Measurements from ENCODE around the gene RPL41. TPM values are rescaled to one million over a fixed set of nuclear protein-coding genes. Genes with fewer than 3 reads are reported as not detected.

The RPL41 gene
- total RNA-seq, 1 experiment from 2014 or later, result 3,051 TPM

DNA sequence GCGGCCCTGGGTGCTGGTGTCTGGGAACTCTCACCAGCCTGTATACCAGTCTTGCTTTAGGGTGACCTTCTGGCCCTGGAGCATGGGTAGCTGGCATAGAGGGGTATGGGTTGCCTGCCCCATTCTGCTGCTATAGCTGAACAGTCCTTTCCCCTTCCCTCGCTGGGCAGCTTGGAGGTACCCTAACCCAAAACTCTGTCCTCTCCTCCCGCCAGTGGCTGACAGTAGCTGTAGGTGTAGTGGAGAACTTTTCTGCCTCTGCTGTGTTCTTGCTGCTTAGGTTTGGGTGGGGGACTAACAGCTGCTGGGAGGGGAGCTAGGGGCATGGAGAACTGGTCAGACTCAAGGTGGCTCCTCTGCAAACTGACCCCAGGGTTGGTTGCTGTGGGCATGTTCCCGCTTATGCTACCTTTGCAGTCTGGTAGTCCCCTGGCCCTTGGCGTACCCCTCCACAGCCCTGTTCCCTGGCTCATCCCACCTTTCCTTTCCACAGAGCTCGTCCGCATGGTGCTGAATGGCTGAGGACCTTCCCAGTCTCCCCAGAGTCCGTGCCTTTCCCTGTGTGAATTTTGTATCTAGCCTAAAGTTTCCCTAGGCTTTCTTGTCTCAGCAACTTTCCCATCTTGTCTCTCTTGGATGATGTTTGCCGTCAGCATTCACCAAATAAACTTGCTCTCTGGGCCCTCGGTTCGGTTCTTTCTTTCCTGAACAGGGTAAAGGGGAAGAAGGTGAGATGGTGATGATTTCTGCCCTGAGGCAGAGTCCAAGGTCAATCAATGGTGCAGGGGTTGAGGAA, 44.7 kb downstream of the RPL41 start:
- Mint-ChIP-seq H3K4me1 (ENCODE audit: low read depth, unreplicated experiment) (peaks cover 20% of the 10 kb centered on the region), H3K27ac (ENCODE audit: unreplicated experiment) (peak overlapping the region; percentile 88), H3K4me3 (ENCODE audit: unreplicated experiment) (peak overlapping the region; percentile 79), H3K36me3 (ENCODE audit: insufficient read depth, unreplicated experiment) (peaks cover 92% of the 10 kb centered on the region), H3K9me3 (ENCODE audit: unreplicated experiment) (no peaks in the 10 kb centered on the region), H3K27me3 (ENCODE audit: insufficient read depth, unreplicated experiment) (no peaks in the 10 kb centered on the region)
- Histone ChIP-seq H3K36me3 (ENCODE audit: control insufficient read depth, insufficient read depth, low read length) (no peaks in the 10 kb centered on the region; the same call in none of the 2 replicates), H3K9me3 (no peaks in the 10 kb centered on the region), H3K4me3 (ENCODE audit: low read depth, low read length) (no peak overlapping the region), H3K27me3 (replicated peaks; ENCODE audit: control insufficient read depth, insufficient read depth, low read length) (no peaks in the 10 kb centered on the region), H3K4me1 (peaks cover 14% of the 10 kb centered on the region)
- intact Hi-C loops (cut with micrococcal nuclease; ENCODE audit: unreplicated experiment), result no loop called here
- TF ChIP-seq, protein P1, sequence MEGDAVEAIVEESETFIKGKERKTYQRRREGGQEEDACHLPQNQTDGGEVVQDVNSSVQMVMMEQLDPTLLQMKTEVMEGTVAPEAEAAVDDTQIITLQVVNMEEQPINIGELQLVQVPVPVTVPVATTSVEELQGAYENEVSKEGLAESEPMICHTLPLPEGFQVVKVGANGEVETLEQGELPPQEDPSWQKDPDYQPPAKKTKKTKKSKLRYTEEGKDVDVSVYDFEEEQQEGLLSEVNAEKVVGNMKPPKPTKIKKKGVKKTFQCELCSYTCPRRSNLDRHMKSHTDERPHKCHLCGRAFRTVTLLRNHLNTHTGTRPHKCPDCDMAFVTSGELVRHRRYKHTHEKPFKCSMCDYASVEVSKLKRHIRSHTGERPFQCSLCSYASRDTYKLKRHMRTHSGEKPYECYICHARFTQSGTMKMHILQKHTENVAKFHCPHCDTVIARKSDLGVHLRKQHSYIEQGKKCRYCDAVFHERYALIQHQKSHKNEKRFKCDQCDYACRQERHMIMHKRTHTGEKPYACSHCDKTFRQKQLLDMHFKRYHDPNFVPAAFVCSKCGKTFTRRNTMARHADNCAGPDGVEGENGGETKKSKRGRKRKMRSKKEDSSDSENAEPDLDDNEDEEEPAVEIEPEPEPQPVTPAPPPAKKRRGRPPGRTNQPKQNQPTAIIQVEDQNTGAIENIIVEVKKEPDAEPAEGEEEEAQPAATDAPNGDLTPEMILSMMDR (IDR thresholded peaks at IDR 0.05; ENCODE audit: insufficient read depth in 1 of 2, low read depth in 1 of 2, low read length in 1 of 2, severe bottlenecking in 1 of 2, unreplicated experiment in 1 of 2), result no peak
- DNase-seq, result no peak
- BruUV-seq (replicated peaks), result no TSS peak
- POLR2A ChIA-PET, result interaction anchor here (1.1 to 1.5 kb wide), 3 partner anchors 11 to 61 kb away, joined by 3 to 4 read pairs (median 4); partner anchors contain the start of genes ESYT1 and RNF41
- CTCF ChIA-PET, result interaction anchor here (1.7 kb wide), 1 partner anchor 43 kb away, joined by 6 read pairs; the partner anchor contains the start of gene ZC3H10

DNA sequence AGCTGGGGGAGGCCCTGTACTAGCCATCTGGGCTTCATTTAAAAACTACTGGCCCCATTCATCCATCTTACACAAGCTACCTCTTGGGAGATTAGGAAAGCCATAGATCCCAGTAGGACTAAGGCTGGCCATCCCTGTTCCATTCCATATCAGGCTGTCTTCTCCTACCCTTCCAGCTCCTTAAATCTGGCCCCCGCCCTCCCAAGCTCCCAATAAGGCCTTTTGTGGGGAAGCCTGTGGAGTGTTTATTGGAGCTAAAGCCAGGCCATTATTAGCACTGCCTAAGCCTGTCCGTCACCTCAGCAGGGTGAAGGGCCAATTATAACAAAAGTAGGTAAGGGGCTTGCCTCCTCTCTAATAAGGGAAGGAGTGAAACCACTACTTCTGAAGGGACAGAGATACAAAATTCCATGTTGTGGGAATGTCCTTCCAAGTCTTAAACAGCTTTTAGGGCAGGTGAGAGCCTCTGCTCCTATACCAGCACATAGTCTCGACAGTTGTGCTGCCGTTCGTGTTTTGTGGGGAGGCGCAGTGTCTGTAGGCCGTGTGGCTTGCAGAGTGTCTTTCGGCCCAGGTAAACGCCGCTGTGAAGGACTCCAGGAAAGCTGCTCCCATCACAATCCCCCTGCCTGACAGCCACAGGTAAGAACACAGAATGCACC, 45.4 kb downstream of the RPL41 start:
- TF ChIP-seq, protein P1 (IDR thresholded peaks at IDR 0.05; ENCODE audit: insufficient read depth in 1 of 2, low read depth in 1 of 2, low read length in 1 of 2, severe bottlenecking in 1 of 2, unreplicated experiment in 1 of 2), result no peak
- Mint-ChIP-seq H3K4me1 (ENCODE audit: low read depth, unreplicated experiment) (peaks cover 20% of the 10 kb centered on the region), H3K4me3 (ENCODE audit: unreplicated experiment) (peak overlapping the region; percentile 79), H3K27me3 (ENCODE audit: insufficient read depth, unreplicated experiment) (no peaks in the 10 kb centered on the region), H3K36me3 (ENCODE audit: insufficient read depth, unreplicated experiment) (peaks cover 99% of the 10 kb centered on the region), H3K27ac (ENCODE audit: unreplicated experiment) (peak overlapping the region; percentile 65), H3K9me3 (ENCODE audit: unreplicated experiment) (no peaks in the 10 kb centered on the region)
- ChIA-PET POLR2A (interaction anchor here (1.1 to 1.5 kb wide), 5 partner anchors 10 to 60 kb away, joined by 3 to 8 read pairs (median 4); partner anchors contain the start of genes ESYT1, MYL6B and RNF41), CTCF (interaction anchor here (1.3 to 1.7 kb wide), 3 partner anchors 10 to 43 kb away, joined by 4 to 6 read pairs (median 5); partner anchors contain the start of genes ESYT1, MYL6B and ZC3H10)
- intact Hi-C loops (cut with micrococcal nuclease; ENCODE audit: unreplicated experiment), result no loop called here
- Histone ChIP-seq H3K4me3 (ENCODE audit: low read depth, low read length) (no peak overlapping the region), H3K36me3 (ENCODE audit: control insufficient read depth, insufficient read depth, low read length) (no peaks in the 10 kb centered on the region; the same call in none of the 2 replicates), H3K4me1 (peaks cover 14% of the 10 kb centered on the region), H3K9me3 (no peaks in the 10 kb centered on the region), H3K27me3 (replicated peaks; ENCODE audit: control insufficient read depth, insufficient read depth, low read length) (no peaks in the 10 kb centered on the region)
- BruUV-seq (replicated peaks), result no TSS peak
- no peak for DNase-seq

Data from Caco-2 (cell line).